ENCODE data around the gene MPP1. TPM values are rescaled to one million over a fixed set of nuclear protein-coding genes. Genes with fewer than 3 reads are reported as not detected.

The MPP1 gene
- total RNA-seq, 1 donor from 2014 or later = 9.2 TPM

DNA sequence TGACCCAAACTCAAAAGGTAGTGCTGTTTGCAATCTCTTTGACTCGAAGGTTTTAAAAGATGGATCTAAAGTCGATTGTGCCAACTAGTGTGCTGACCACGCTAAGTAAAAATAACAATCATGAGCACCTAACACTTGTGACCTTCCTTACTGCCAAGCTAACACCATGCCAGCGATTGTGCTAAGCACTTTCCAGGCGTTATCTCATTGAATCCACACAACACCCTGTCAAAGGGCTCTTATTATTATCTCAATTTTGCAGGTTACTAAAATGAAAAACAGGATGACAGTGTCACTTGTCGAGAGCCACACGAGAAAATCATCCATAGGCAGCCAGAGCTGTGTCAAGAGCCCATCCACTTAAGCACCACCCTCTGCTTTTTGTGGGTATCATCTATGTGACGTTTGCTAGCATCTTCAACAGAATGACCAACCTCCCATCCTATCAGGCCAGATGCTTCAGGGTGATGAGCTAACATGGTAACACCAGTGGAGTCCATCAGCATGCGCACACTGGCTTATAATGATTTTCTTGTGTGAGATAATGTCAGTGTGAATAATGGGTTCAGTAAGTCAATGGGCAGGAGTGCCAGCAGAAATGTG lies 53.5 kb downstream of the MPP1 start:
- Mint-ChIP-seq H3K27me3 (ENCODE audit: low read depth) (peaks cover 59% of the 10 kb centered on the region), H3K36me3 (no peaks in the 10 kb centered on the region), H3K27ac (no peak overlapping the region), H3K4me3 (peak overlapping the region; percentile 9), H3K9me3 (peaks cover 6% of the 10 kb centered on the region), H3K4me1 (no peaks in the 10 kb centered on the region)
- TF ChIP-seq, protein P1, sequence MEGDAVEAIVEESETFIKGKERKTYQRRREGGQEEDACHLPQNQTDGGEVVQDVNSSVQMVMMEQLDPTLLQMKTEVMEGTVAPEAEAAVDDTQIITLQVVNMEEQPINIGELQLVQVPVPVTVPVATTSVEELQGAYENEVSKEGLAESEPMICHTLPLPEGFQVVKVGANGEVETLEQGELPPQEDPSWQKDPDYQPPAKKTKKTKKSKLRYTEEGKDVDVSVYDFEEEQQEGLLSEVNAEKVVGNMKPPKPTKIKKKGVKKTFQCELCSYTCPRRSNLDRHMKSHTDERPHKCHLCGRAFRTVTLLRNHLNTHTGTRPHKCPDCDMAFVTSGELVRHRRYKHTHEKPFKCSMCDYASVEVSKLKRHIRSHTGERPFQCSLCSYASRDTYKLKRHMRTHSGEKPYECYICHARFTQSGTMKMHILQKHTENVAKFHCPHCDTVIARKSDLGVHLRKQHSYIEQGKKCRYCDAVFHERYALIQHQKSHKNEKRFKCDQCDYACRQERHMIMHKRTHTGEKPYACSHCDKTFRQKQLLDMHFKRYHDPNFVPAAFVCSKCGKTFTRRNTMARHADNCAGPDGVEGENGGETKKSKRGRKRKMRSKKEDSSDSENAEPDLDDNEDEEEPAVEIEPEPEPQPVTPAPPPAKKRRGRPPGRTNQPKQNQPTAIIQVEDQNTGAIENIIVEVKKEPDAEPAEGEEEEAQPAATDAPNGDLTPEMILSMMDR (IDR thresholded peaks at IDR 0.05; ENCODE audit: unreplicated experiment) = no peak
- DNase-seq (ENCODE audit: low spot score in 2 of 2, unreplicated experiment in 2 of 2) = no peak

DNA sequence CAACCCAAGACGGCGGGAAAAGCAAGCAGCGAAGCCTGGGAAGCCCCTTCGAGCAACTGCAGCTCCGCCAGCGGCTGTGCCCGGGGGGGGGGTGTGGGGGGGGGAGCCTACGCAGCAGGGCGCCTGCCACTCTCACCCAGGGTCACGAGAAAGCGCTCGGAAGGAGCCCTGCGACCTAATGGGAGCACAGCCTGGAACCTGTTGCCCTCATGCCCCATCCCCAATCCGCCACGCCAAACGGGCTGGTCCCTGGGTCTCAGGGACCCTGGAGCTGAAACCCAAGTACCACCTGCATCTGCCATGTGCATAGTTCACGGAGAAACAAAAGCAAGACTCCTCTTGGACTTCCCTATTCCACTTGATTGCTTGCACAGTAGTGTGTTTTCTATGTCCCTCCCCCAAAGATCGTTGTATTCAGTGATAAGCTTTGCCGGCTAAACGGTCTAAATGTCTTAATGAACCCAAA lies 54.0 kb downstream of the MPP1 start:
- H3K4me3 Mint-ChIP-seq = peak overlapping the region; percentile 9
- no peak overlapping the region for H3K27ac Mint-ChIP-seq
- H3K9me3 Mint-ChIP-seq = peaks cover 8% of the 10 kb centered on the region
- H3K4me1 Mint-ChIP-seq = no peaks in the 10 kb centered on the region
- H3K36me3 Mint-ChIP-seq = no peaks in the 10 kb centered on the region
- peaks cover 59% of the 10 kb centered on the region for H3K27me3 Mint-ChIP-seq (ENCODE audit: low read depth)
- no peak for DNase-seq (ENCODE audit: low spot score in 2 of 2, unreplicated experiment in 2 of 2)
- TF ChIP-seq, protein P1 (IDR thresholded peaks at IDR 0.05; ENCODE audit: unreplicated experiment) = no peak

DNA sequence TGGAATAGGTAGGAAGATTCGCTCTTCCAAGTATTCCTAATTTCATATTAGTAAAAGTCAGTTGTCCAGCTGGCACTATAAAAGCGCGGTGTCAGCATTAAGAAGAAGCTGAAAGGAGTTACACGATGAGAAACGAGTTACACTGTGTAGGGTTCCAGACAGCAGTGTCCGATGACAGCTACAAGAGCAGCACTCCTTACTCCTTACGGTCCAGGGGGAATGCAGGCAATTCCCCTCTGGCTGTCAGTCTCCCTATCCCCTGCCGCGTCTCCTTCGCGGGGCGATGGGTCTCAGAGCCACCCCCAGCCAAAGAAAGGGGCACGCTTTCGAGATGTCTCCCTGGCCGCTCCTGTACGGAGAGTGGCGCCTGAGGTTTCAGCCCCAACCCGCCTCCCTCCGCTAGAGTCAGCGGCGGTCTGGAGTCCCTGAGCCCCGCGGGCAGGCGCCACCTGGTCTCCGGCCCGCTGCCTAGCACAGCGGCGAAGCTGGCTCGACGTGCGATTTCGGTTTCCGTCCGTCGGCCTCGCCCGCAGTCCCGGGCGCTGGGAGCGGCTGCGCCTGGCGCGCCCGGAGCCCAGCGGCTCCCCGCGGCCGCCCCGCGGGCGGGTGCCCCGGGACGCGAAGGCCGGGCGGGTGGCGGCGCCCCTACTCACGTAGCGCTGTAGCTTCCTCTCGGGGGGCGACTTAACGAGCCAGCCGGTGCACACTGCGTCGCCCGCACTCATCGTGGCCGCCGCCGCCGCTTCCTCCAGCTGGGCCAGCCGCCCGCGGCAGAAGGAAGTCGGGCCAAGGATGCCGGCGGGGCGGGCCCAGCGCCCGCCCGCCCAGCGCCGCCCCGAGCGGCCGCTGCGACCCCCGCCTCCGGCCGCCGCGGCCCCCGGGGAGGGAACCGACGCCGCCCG lies 54.7 kb downstream of the MPP1 start, which contains the start of gene GAB3:
GAB3 (minus strand) TSS at position 777 of the 902 bp plus-strand sequence; CDS start at position 725, 52 bp downstream.
- H3K4me1 Mint-ChIP-seq = no peaks in the 10 kb centered on the region
- no peak for DNase-seq (ENCODE audit: low spot score in 2 of 2, unreplicated experiment in 2 of 2)

DNA sequence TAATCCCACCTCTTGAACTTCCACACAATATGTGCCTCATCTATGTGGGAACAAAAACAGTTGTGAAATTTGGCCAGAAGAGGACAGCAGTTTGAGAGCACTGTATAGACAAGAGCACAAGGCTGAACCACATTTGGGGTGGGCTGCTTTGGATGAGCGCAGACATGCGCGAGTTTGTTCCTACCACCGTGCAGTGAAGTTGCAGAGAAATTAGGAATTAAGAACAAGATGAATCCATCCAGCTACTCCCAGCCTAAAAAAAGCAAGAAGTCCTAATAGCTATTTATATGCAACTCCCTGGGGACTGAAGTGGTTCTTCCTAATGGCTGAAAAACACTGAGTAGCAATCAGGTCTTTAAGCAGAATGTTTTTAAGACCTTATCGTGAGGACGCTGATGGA lies 55.4 kb downstream of the MPP1 start:
- Mint-ChIP-seq H3K9me3 (peaks cover 11% of the 10 kb centered on the region), H3K4me3 (no peak overlapping the region), H3K27ac (no peak overlapping the region), H3K4me1 (no peaks in the 10 kb centered on the region), H3K27me3 (ENCODE audit: low read depth) (peaks cover 56% of the 10 kb centered on the region), H3K36me3 (no peaks in the 10 kb centered on the region)
- no peak for DNase-seq (ENCODE audit: low spot score in 2 of 2, unreplicated experiment in 2 of 2)
- TF ChIP-seq, protein P1 (IDR thresholded peaks at IDR 0.05; ENCODE audit: unreplicated experiment) = no peak

More for the DNA sequence above, 54.7 kb downstream of the MPP1 start, which contains the start of gene GAB3:
- no peaks in the 10 kb centered on the region for H3K36me3 Mint-ChIP-seq
- H3K4me3 Mint-ChIP-seq = peak within 1 kb of the TSS; percentile 9
- H3K27me3 Mint-ChIP-seq (ENCODE audit: low read depth) = peaks cover 59% of the 10 kb centered on the region
- H3K27ac Mint-ChIP-seq = no peak within 1 kb of the TSS
- TF ChIP-seq, protein P1 (IDR thresholded peaks at IDR 0.05; ENCODE audit: unreplicated experiment) = no peak
- H3K9me3 Mint-ChIP-seq = peaks cover 11% of the 10 kb centered on the region

DNA sequence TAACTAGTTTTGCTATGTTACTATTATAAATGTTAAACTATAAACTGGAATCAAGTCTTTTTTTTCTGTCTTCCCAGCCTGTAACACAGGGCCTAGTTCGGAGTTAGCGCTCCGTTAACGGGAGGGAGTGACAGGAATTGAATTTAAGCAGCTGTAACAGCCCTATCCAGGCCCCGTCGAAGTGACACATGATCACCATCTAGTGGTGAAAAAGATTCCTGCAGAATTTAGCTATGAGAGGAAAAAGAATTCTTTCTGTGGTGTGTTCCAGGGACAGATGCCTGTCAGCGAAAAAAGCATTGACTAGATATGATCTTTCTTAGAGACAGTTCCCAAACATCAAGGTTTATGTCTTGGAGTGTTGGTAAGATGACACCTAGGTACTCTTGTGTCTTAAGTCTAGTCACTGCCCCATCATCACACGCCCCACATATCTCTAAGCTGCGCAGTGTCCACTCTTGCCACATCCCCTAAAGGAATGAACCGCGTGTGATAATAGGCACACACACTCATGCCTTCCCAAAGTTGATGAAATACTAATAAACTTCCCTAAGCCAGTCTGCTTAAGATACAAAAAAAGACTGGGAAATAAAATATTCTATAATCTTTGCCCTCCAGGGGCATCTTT lies 56.5 kb downstream of the MPP1 start:
- peaks cover 15% of the 10 kb centered on the region for H3K9me3 Mint-ChIP-seq
- TF ChIP-seq, protein P1 (IDR thresholded peaks at IDR 0.05; ENCODE audit: unreplicated experiment) = peak; percentile 61
- no peak overlapping the region for H3K4me3 Mint-ChIP-seq
- H3K4me1 Mint-ChIP-seq = no peaks in the 10 kb centered on the region
- H3K36me3 Mint-ChIP-seq = no peaks in the 10 kb centered on the region
- H3K27ac Mint-ChIP-seq = no peak overlapping the region
- no peak for DNase-seq (ENCODE audit: low spot score in 2 of 2, unreplicated experiment in 2 of 2)
- H3K27me3 Mint-ChIP-seq (ENCODE audit: low read depth) = peaks cover 46% of the 10 kb centered on the region
